ENCODE results near the gene VAPA. TPM values are rescaled to one million over a fixed set of nuclear protein-coding genes. Genes with fewer than 3 reads are reported as not detected.
A peak's percentile ranks its signal among the peaks of the same experiment; 100 is the strongest.

The VAPA gene
- total and polyA plus RNA-seq, 9 of the 15 experiments (the other 6 are each of a cell fraction or from before 2014, with no cell fraction given) = 219 to 902 (median 526) TPM

- TF ChIP-seq ASH1L (IDR thresholded peaks at IDR 0.05; ENCODE audit: borderline replicate concordance, low read depth, partially characterized antibody) (no peak), JUNB (CRISPR knock-in tag; conservative IDR thresholded peaks at IDR 0.05) (peak; percentile 64), ETV5 (CRISPR knock-in tag; IDR thresholded peaks at IDR 0.05; ENCODE audit: low read depth) (0 out of 2 replicates have a peak, but pooled peaks have one; percentile 35), ZNF224 (CRISPR knock-in tag; IDR thresholded peaks at IDR 0.05) (no peak), ZBTB33 (CRISPR knock-in tag; IDR thresholded peaks at IDR 0.05) (no peak), E2F8 (IDR thresholded peaks at IDR 0.05; ENCODE audit: low read depth, partially characterized antibody) (peak; percentile 57), HOMEZ (CRISPR knock-in tag; IDR thresholded peaks at IDR 0.05) (no peak), HCFC1 (IDR thresholded peaks at IDR 0.05; ENCODE audit: low read depth, low read length) (peak; percentile 2; the same call in 1 of the 2 replicates), ZFP1 (CRISPR knock-in tag; IDR thresholded peaks at IDR 0.05) (no peak), YBX1 (IDR thresholded peaks at IDR 0.05) (no peak), ERF (CRISPR knock-in tag; IDR thresholded peaks at IDR 0.05) (no peak), ZNF780A (CRISPR knock-in tag; IDR thresholded peaks at IDR 0.05) (no peak), HNRNPH1 (optimal IDR thresholded peaks at IDR 0.05; ENCODE audit: low read depth, low read length) (no peak)
- TF ChIP-seq, protein P1, sequence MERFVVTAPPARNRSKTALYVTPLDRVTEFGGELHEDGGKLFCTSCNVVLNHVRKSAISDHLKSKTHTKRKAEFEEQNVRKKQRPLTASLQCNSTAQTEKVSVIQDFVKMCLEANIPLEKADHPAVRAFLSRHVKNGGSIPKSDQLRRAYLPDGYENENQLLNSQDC (CRISPR knock-in tag; IDR thresholded peaks at IDR 0.05) = no peak
- TF ChIP-seq, protein P2, sequence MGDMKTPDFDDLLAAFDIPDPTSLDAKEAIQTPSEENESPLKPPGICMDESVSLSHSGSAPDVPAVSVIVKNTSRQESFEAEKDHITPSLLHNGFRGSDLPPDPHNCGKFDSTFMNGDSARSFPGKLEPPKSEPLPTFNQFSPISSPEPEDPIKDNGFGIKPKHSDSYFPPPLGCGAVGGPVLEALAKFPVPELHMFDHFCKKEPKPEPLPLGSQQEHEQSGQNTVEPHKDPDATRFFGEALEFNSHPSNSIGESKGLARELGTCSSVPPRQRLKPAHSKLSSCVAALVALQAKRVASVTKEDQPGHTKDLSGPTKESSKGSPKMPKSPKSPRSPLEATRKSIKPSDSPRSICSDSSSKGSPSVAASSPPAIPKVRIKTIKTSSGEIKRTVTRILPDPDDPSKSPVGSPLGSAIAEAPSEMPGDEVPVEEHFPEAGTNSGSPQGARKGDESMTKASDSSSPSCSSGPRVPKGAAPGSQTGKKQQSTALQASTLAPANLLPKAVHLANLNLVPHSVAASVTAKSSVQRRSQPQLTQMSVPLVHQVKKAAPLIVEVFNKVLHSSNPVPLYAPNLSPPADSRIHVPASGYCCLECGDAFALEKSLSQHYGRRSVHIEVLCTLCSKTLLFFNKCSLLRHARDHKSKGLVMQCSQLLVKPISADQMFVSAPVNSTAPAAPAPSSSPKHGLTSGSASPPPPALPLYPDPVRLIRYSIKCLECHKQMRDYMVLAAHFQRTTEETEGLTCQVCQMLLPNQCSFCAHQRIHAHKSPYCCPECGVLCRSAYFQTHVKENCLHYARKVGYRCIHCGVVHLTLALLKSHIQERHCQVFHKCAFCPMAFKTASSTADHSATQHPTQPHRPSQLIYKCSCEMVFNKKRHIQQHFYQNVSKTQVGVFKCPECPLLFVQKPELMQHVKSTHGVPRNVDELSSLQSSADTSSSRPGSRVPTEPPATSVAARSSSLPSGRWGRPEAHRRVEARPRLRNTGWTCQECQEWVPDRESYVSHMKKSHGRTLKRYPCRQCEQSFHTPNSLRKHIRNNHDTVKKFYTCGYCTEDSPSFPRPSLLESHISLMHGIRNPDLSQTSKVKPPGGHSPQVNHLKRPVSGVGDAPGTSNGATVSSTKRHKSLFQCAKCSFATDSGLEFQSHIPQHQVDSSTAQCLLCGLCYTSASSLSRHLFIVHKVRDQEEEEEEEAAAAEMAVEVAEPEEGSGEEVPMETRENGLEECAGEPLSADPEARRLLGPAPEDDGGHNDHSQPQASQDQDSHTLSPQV (IDR thresholded peaks at IDR 0.05) = peak; percentile 95
These were observed 14.8 kb upstream of the VAPA start (continued) for GRCh38 chr18:9898792-9899549.
